ENCODE data around the gene PRICKLE1. TPM values are rescaled to one million over a fixed set of nuclear protein-coding genes. Genes with fewer than 3 reads are reported as not detected.

The PRICKLE1 gene
- total and polyA plus RNA-seq, 2 experiments from 2014 or later, result 7.7 to 51.7 TPM

GRCh38 chr12:42507565-42507964 is 82.0 kb downstream of the PRICKLE1 start:
- Histone ChIP-seq H2AFZ (no peak overlapping the region), H3K79me2 (replicated peaks; ENCODE audit: insufficient read depth) (no peaks in the 10 kb centered on the region), H3K4me3 (no peak overlapping the region), H3F3A (replicated peaks; ENCODE audit: low read depth) (no peaks in the 10 kb centered on the region), H3K9me2 (ENCODE audit: insufficient read depth) (no peaks in the 10 kb centered on the region), H3K27ac (ENCODE audit: low read depth) (no peak overlapping the region), H3K27me3 (ENCODE audit: insufficient read depth) (no peaks in the 10 kb centered on the region), H4K20me1 (replicated peaks; ENCODE audit: insufficient read depth) (no peaks in the 10 kb centered on the region), H3K4me2 (no peak overlapping the region), H3K4me1 (ENCODE audit: insufficient read depth) (peaks cover 11% of the 10 kb centered on the region; the same call in 1 of the 2 replicates), H3K36me3 (ENCODE audit: insufficient read depth) (no peaks in the 10 kb centered on the region)
- H3K9me3 Mint-ChIP-seq, result no peaks in the 10 kb centered on the region; the same call in 2 of the 3 replicates
- H3K4me1 Mint-ChIP-seq, result peaks cover 28% of the 10 kb centered on the region
- ATAC-seq (no peak), DNase-seq (ENCODE audit: low spot score) (no peak)
- no peaks in the 10 kb centered on the region for H3K27me3 Mint-ChIP-seq (ENCODE audit: insufficient read depth, low read depth, poor library complexity)
- H3K36me3 Mint-ChIP-seq (ENCODE audit: low read depth), result no peaks in the 10 kb centered on the region
- H3K27ac Mint-ChIP-seq, result no peak overlapping the region
- TF ChIP-seq STAT1 (IDR thresholded peaks at IDR 0.05; ENCODE audit: unreplicated experiment), result no peak
- no peak for TF ChIP-seq JUNB (IDR thresholded peaks at IDR 0.05; ENCODE audit: unreplicated experiment)
- no peak for TF ChIP-seq EZH2 (IDR thresholded peaks at IDR 0.05; ENCODE audit: low read depth, unreplicated experiment)
- no peak overlapping the region for H3K4me3 Mint-ChIP-seq

- no peaks in the 10 kb centered on the region for H3K36me3 Mint-ChIP-seq (ENCODE audit: low read depth)
- H3K27me3 ChIP-seq (ENCODE audit: insufficient read depth), result no peaks in the 10 kb centered on the region
- H3K4me3 Mint-ChIP-seq, result no peak overlapping the region
- no peaks in the 10 kb centered on the region for H4K20me1 ChIP-seq (replicated peaks; ENCODE audit: insufficient read depth)
- H3K36me3 ChIP-seq (ENCODE audit: insufficient read depth), result no peaks in the 10 kb centered on the region
- peaks cover 30% of the 10 kb centered on the region for H3K4me1 Mint-ChIP-seq
- ATAC-seq, result no peak
- no peak overlapping the region for H3K27ac ChIP-seq (ENCODE audit: low read depth)
- H3K79me2 ChIP-seq (replicated peaks; ENCODE audit: insufficient read depth), result no peaks in the 10 kb centered on the region
- H3K27me3 Mint-ChIP-seq (ENCODE audit: insufficient read depth, low read depth, poor library complexity), result no peaks in the 10 kb centered on the region
- no peaks in the 10 kb centered on the region for H3F3A ChIP-seq (replicated peaks; ENCODE audit: low read depth)
- H3K4me2 ChIP-seq, result no peak overlapping the region
- peaks cover 11% of the 10 kb centered on the region; the same call in 1 of the 2 replicates for H3K4me1 ChIP-seq (ENCODE audit: insufficient read depth)
- no peak for DNase-seq (ENCODE audit: low spot score)
- no peak for TF ChIP-seq JUNB (IDR thresholded peaks at IDR 0.05; ENCODE audit: unreplicated experiment)
- no peak for TF ChIP-seq REST (IDR thresholded peaks at IDR 0.05; ENCODE audit: unreplicated experiment)
- no peak for TF ChIP-seq CTCF (conservative IDR thresholded peaks at IDR 0.05; ENCODE audit: low read depth in 2 of 2)
- TF ChIP-seq ZNF331 (CRISPR knock-in tag; IDR thresholded peaks at IDR 0.05; ENCODE audit: low read depth), result no peak
- TF ChIP-seq POLR2AphosphoS5 (IDR thresholded peaks at IDR 0.05; ENCODE audit: low read depth), result no peak
- no peak for TF ChIP-seq ZNF462 (CRISPR knock-in tag; IDR thresholded peaks at IDR 0.05)
- TF ChIP-seq ZNF114 (CRISPR knock-in tag; IDR thresholded peaks at IDR 0.05), result no peak
- no peak for TF ChIP-seq NANOG (IDR thresholded peaks at IDR 0.05; ENCODE audit: borderline replicate concordance)
- H2AFZ ChIP-seq, result no peak overlapping the region
- H3K4me3 ChIP-seq, result no peak overlapping the region
- H3K9me3 Mint-ChIP-seq, result no peaks in the 10 kb centered on the region
- no peaks in the 10 kb centered on the region for H3K9me2 ChIP-seq (ENCODE audit: insufficient read depth)
- no peak overlapping the region for H3K27ac Mint-ChIP-seq
Observed at GRCh38 chr12:42507081-42507480, 82.5 kb downstream of the PRICKLE1 start.
